Stimulated activated CD4-positive, alpha-beta T cell treated with anti-CD3 and anti-CD28 coated beads, Interleukin-1b, Interleukin-23, amount 100 ng/mL, for 1 hour (primary cell): ENCODE measurements around the gene MREG.

Source experiments
- DNase-seq, 2 donors: peaks; one replicate each; pipeline ENCODE4 v3.0.0-alpha.2; 2020; ENCODE audit warnings: low read depth in 2 of 2

The MREG gene

DNA sequence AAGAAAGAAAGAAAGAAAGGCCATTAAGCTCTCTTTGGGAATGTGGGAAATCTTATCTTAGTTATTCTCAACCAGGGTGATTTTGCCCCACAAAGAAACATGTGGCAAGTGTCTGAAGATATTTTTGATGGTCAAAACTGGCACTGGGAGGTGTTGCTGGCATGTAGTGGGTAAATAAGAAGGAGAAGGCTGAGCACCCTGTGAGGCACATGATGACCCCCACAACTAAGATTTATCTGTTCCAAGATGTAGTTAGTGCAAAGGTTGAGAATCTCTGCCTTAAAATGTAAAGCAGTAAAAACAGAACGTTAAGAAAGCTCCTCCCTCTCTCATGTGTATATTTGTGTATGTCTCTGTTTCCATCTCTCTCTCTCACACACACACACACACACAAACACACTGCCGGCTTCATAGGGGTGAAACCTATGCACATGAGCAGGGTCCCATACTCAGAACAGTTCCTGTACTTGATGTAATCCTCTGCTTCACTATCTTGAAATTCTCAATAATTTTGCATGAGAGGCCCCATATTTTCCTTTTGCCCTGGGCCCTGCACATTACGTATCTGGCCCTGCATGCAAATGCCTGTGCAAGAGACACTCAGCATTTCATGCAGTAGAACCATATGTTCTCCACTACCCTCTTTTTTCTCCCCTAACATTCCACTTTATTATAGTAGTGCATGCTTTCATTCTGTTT is 94.3 kb downstream of the MREG start:
- DNase-seq, result no peak

DNA sequence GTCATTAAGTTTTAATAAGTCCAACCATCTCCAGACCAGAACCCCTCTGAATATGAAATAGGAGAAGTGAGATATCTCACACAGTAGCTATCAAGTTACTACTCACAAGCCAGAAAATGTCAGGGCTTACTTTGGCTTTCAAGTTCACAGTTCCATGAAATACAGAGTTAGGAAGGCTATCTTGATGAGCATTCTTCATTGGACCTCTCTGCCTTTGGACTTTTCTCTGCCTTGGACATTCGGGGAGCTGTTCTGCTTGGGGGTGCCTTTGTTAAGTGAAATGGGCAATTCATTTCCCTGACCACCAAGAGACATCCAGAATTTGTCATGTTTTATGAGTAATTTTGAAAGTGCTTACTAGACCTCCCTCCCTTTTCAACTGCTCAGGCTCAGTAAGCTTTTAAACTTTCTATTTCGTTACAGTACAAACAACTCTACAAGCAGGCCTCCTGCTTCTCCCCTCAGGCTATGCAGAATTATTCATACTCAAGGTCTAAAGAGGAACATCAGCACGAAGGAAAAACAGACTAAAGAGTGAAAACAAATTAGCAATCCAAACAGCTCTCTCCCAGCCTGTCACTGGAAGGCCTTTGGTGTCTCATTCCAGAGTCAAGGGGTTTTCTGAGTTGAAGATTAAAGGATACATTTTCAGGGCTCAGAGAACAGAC is 95.3 kb downstream of the MREG start:
- no peak for DNase-seq

- DNase-seq, result no peak
Observed at GRCh38 chr2:215915441-215915840, 97.9 kb downstream of the MREG start.

- no peak for DNase-seq
Observed at GRCh38 chr2:215914777-215915165, 98.6 kb downstream of the MREG start.

- DNase-seq, result no peak
Observed at GRCh38 chr2:215914054-215914776, 99.1 kb downstream of the MREG start.

GRCh38 chr2:215912299-215912842 is 101.0 kb downstream of the MREG start:
- DNase-seq, result no peak

DNA sequence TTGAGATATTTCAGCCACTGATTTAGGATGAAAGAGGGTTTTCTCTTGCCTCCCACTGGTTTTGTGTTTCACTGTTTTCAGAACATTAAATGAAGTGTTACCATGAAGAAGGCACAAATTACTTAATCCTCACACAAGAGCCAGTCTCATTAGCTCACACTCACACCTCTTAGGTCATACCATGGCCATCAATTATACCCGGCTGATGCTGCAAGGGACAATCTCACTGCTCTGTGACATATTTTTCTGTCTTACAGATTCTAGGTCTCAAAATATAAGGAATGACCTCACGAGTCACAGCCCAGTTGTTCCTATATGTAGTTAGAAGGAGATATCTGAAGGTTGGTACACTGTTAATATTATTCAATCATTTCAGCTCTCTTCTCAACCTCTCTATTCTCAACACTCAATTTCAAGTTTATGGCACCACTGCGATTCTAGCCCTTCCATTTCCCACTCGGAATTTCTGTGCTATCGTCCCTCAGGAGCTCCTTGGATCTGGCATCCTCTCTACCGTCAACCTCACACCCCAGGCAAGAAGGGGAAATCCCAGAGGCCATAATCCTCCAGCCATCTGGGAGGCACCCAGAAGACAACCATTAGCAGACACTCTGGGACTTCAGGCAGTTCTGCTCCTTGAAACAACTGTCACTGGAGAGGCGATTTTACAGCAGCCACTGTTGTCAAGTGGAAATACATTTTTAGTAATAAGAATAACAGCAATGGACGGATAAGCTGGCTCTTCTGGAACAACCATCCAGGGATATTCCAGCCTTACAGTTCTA is 101.9 kb downstream of the MREG start:
- no peak for DNase-seq

GRCh38 chr2:215910180-215910579 is 103.2 kb downstream of the MREG start:
- no peak for DNase-seq

DNA sequence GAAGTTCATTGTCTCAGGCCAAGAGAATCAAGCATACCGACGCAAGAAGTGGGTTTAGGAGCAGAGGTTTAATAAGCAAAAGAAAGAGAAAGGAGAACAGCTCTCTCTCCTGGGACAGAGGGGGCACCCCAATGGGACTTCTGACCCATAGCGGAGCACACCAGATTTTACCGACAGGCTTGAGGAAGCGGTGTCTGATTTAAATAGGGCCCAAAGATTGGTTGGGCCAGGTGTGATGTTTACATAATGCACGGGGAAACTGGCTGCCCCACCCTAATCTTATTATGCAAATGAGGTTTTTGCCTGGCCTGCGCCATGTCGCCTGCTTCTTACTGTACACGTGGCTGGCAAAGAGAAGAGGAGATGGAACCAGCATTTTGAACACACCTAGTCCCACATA is 106.2 kb downstream of the MREG start:
- no peak for DNase-seq

- DNase-seq, result no peak
Observed at GRCh38 chr2:215906458-215906857, 106.9 kb downstream of the MREG start.

- no peak for DNase-seq
Observed at GRCh38 chr2:215905691-215906090, 107.7 kb downstream of the MREG start.

DNA sequence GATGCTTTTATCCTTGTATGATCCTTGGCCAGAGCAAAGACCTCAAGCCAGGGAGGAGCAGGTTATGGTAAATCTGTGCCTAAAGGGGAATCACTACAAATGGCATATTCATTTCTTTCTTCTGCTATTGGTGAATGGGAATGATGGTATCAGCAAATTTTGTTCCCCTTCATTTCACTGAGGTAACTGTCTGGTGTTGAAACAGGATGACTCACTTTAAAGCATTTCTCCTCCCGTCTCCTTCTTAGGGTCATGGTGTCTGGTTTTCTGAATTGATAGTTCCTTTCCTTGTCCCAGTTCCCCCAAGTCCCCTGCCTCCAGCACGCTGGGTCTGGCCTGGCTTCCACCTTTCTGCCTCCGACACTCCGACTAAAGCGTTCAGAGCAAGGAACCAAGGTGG is 109.2 kb downstream of the MREG start:
- DNase-seq, result no peak

GRCh38 chr2:215903203-215903602 is 110.1 kb downstream of the MREG start:
- DNase-seq, result no peak

DNA sequence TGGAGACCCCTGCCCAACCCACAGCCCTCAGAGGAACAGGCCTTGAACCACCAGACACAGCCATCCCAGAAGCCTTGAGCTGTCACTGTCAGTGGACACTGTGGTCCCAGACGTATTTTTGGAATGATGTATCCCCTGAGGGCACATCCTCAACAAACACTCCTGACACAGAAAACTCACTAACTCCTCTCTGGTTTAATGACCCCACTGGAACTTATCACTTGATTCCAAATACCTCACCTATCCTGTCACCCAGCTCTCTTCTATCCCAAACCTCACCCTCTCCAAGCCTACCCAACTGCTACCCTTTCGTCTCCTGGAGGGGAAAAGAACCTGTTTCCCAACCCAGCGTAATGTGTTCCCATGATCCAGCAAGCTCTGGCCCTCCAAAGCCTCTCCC is 111.6 kb downstream of the MREG start:
- DNase-seq, result no peak

GRCh38 chr2:215900843-215901242 is 112.5 kb downstream of the MREG start:
- no peak for DNase-seq

GRCh38 chr2:215900203-215900611 is 113.1 kb downstream of the MREG start:
- no peak for DNase-seq

- DNase-seq, result no peak
Observed at GRCh38 chr2:215899141-215900074, 113.9 kb downstream of the MREG start.

GRCh38 chr2:215898363-215898762 is 115.0 kb downstream of the MREG start:
- DNase-seq, result no peak

GRCh38 chr2:215896921-215897320 is 116.4 kb downstream of the MREG start:
- DNase-seq, result no peak

DNA sequence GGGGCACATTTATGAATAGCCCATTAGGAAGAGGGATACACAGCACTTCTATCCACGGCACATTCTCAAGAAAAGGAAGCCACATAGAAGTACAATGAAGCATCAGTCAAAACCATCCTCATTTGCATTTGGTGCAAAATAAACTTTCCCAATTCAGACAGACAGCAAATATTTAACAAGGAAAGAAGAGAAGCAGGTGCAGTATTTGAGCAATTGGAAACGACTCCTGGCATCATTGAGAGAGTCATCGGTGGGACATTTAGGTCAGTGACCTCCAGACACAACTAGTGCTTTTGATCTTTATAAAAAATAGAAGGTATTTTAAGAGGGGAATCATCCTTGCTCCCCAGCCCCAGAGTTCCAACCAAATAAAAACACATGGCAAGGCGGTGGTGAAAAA is 118.0 kb downstream of the MREG start:
- DNase-seq, result no peak
